HG03280 (cell line): ENCODE results near the gene SNTB2.
"Not testable (repeated sequence)": the region's sequence is repeated elsewhere in the genome, so short reads cannot be mapped to it uniquely, and the experiment has no call there.

Experiments
- ATAC-seq: cut with Tn5 transposase; IDR thresholded peaks from one replicate; pipeline ENCODE4 v1.9.1; 2021; ENCODE audit warnings: mild to moderate bottlenecking, moderate library complexity; ENCODE audit not compliant: unreplicated experiment

The SNTB2 gene

GRCh38 chr16:69283851-69284250 is 96.9 kb downstream of the SNTB2 start:
- ATAC-seq = no peak

DNA sequence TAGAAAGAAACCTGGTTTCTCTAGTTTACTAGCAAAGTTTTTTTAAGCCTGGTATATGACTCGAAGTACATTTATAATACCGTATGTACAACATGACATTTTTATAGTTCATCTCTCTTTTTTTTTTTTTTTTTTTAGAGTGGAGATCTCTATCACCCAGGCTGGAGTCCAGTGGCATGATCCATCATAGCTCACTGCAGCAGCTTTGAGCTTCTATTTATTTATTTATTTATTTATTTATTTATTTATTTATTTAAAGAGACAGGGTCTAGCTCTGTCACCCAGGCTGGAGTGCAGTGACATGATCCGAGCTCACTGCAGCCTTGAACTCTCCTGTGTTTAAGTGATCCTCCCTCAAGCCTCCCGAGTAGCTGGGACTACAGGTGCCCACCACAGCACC is 98.3 kb downstream of the SNTB2 start:
- no peak for ATAC-seq

DNA sequence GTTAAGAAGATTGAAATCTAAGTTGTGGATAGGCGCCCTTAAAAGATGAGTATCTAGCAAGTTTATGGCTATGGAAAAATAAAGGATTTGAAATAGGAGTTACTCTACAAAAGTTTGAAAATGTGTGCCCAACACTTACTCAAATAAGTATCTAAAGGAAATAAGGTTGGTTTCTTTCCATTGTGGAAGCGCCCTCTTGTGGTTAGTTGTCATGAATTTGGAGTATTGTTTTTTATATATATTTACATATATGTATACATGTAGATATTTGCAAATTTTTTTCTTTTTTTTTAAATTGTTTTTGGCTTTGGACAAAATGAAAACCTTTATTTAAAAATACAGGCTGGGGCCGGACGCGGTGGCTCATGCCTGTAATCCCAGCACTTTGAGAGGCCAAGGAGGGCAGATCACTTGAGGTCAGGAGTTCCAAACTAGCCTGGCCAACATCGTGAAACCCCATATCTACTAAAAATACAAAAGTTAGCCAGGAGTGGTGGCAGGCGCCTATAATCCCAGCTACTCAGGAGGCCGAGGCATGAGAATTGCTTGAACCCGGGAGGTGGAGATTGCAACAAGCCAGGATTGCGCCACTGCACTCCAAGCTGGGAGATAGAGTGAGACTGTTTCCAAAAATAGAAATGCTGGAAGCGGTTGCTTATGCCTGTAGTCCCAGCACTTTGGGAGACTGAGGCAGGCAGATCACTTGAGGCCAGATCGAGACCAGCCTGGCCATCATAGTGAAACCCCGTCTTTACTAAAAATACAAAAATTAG is 100.2 kb downstream of the SNTB2 start:
- no peak for ATAC-seq

- not testable (repeated sequence) for ATAC-seq
Measured at GRCh38 chr16:69291657-69292056, 104.7 kb downstream of the SNTB2 start.

- ATAC-seq = no peak
Measured at GRCh38 chr16:69293401-69293800, 106.4 kb downstream of the SNTB2 start.

DNA sequence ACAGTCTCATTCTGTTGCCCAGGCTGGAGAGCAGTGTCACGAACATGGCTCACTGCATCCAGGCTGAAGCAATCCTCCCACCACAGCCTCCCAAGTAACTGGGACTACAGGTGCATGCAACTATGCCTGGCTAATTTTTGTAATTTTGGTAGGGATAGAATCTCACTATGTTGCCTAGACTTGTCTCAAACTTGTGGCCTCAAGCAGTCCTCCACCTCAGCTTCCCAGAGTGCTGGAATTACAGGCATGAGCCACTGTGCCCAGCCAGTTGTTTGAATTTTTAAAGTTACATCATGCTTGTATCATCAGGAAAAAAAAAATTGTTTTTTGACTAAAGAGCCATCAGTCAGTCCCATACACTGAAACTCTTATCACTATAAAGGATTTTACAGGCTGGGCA is 107.1 kb downstream of the SNTB2 start:
- no peak for ATAC-seq

GRCh38 chr16:69296771-69297170 is 109.8 kb downstream of the SNTB2 start:
- ATAC-seq = not testable (repeated sequence)

DNA sequence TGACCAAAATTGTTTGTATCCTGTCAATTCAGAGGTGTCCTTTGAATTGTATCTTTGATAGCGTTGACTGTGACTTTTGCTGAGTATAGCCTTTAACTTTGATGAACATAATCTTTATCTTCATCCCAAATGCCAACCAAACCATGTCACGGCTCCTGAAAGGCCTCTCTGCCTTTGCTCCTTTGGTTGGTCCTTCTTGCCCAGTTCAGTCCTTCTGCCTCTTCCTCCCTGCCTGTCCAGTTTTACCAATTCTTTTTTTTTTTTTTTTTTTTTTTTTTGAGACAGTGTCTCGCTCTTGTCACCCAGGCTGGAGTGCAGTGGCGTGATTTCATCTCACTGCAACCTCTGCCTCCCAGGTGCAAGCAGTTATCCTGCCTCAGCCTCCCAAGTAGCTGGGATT is 111.3 kb downstream of the SNTB2 start:
- no peak for ATAC-seq

DNA sequence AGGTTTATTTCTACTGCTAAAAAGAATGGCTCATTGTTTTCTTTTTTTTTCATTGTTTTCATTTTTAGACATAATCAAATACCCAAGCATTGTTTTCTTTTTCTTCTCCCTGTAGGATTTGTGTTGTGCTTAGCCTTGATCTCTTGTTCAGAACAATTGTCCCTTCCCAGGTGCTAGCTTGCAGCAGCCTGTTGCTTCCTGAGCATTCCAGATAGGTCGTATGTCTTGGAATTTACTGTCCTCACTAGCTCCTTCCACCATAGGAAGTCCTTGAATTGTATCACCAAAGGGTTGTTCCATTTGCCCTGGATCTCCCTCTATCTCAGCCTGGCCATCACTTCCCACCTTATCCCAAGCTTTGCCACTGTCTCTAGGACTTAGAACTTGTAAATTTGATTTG is 114.2 kb downstream of the SNTB2 start:
- no peak for ATAC-seq

DNA sequence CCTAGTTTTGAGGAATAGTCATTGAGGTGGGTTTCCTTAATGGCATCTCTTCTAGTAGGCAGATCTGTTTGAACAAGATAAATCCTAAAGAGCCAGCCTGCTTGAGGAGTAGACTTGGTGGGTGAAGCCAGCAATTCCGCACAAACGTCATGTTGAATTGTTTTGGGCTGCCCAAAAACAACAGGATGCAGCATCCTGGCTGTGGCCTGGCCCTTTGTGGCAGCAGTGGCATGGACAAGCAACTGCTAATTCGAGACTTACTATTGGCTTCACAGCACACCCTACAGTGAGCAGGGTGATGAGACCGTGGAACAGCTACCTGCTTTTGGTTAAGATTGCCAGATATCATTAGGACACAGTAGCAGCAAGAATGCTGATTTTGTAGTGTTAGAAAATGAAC is 114.9 kb downstream of the SNTB2 start:
- no peak for ATAC-seq

- ATAC-seq = no peak
Measured at GRCh38 chr16:69302301-69302700, 115.3 kb downstream of the SNTB2 start.

GRCh38 chr16:69306031-69306430 is 119.1 kb downstream of the SNTB2 start:
- no peak for ATAC-seq

DNA sequence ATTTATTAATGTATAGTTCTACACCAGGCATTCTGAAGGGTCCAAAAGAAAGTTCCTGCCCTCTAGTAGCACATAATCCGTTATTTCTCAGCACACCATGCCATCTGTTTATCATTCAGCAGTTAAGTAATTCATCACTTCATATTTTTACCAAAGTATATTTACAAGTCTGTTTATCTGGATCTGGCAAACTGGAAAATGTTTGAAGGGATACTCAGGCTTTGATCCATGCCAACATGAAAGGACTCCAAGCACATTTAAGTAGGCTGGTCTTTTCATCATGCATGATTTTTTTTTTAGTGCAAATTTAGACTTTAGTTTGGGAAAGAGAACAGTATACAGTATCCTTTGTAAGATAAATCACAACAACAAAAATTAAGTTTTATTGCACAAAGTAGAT is 120.1 kb downstream of the SNTB2 start:
- no peak for ATAC-seq

GRCh38 chr16:69307856-69308255 is 120.9 kb downstream of the SNTB2 start:
- no peak for ATAC-seq

GRCh38 chr16:69309316-69309715 is 122.4 kb downstream of the SNTB2 start:
- no peak for ATAC-seq

- ATAC-seq = peak; percentile 96
Measured at GRCh38 chr16:69310653-69311532, 123.9 kb downstream of the SNTB2 start, which contains the start of gene VPS4A. Gene VPS4A, plus strand, starts transcription at chr16:69311350. Its CDS starts 162 bp downstream, at chr16:69311512.

GRCh38 chr16:69311533-69312387 is 124.8 kb downstream of the SNTB2 start:
- ATAC-seq = peak; percentile 51

GRCh38 chr16:69313469-69313868 is 126.5 kb downstream of the SNTB2 start:
- ATAC-seq = no peak

DNA sequence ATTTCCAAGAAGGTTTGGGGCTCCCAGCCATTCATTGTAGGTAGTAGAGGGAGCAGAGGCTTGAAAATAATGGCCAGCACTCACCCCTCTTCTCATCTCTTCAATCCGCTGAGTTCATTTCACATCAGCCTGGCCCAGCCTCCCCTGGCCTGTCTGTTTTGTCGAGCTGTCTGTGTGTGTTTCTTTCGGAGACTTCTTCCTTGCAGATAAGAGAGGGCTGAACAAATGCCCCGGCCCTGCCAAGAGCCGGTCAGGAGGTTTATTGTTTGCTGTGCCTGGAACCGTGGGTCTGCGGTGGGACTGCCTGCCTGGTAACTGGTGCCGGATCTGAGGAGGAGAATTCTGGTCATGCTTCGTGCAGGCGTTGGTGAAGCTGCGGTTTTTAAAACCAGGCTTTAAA is 127.6 kb downstream of the SNTB2 start:
- no peak for ATAC-seq

GRCh38 chr16:69315486-69316311 is 128.7 kb downstream of the SNTB2 start:
- no peak for ATAC-seq
